B cell (primary cell): ENCODE data around the gene ADAMTS2. TPM values are rescaled to one million over a fixed set of nuclear protein-coding genes. Genes with fewer than 3 reads are reported as not detected.

Source experiments
- ATAC-seq: fragments of 200-7000 bp; cut with Tn5 transposase; one replicate; pipeline ENCODE4 v1.10.0; 2021; ENCODE audit warnings: low read depth, mild to moderate bottlenecking, moderate number of reproducible peaks, moderate library complexity
- CTCF ChIA-PET: fragments of 350-600 bp; sonication (Branson Sonifier 250); formaldehyde crosslinking; loops from one replicate; lab custom pipeline; 2021; ENCODE audit warnings: antibody characterized with exemption, inconsistent platforms; lab: Charles Lee
- POLR2A ChIA-PET: fragments of 350-600 bp; sonication (Branson Sonifier 250); formaldehyde crosslinking; loops from one replicate; lab custom pipeline; 2021; ENCODE audit warnings: antibody characterized with exemption; lab: Charles Lee
- DNase-seq: peaks from one replicate; pipeline ENCODE4 v3.0.0; 2013
- H2AFZ ChIP-seq: 2 replicates; pipeline ENCODE4 v1.6.1; 2012; ENCODE audit warnings: mild to moderate bottlenecking, low read depth, low read length; ENCODE audit not compliant: insufficient read depth, poor library complexity, severe bottlenecking
- H3K27ac ChIP-seq, 2 donors: 1 replicate in 1 of 2; 2 replicates in 1 of 2; pipeline ENCODE4 v1.5.1; 2012 to 2013; ENCODE audit warnings: low read length in 2 of 2, mild to moderate bottlenecking in 2 of 2, moderate library complexity in 1 of 2
- H3K27me3 ChIP-seq, 4 experiments: fragments of 200-600 bp in 1 of 4; sonication (generic) in 1 of 4; replicated peaks in 1 of 4; 1 replicate in 2 of 4; 2 replicates in 2 of 4; pipeline versions ENCODE4 v1.6.1 to v1.7.0; 2013 to 2016; ENCODE audit warnings: low read length in 3 of 4, mild to moderate bottlenecking in 2 of 4, mixed read lengths in 1 of 4, moderate library complexity in 1 of 4; ENCODE audit not compliant: insufficient read depth in 4 of 4, control insufficient read depth in 3 of 4; ENCODE audit errors: control extremely low read depth in 1 of 4
- H3K36me3 ChIP-seq, 2 experiments: replicated peaks in 1 of 2; 1 replicate in 1 of 2; 2 replicates in 1 of 2; pipeline versions ENCODE4 v1.6.1 to v1.7.1; 2013; ENCODE audit warnings: low read length in 1 of 2; ENCODE audit not compliant: insufficient read depth in 2 of 2, control insufficient read depth in 1 of 2; ENCODE audit errors: control extremely low read depth in 1 of 2, extremely low read depth in 1 of 2
- H3K4me1 ChIP-seq, 2 donors: fragments of 200-600 bp in 1 of 2; sonication (generic) in 1 of 2; 1 replicate in 1 of 2; 2 replicates in 1 of 2; pipeline versions ENCODE4 v1.5.1 to v1.6.1; 2013 to 2017; ENCODE audit warnings: low read length in 2 of 2; ENCODE audit not compliant: control insufficient read depth in 2 of 2, insufficient read depth in 2 of 2
- H3K4me2 ChIP-seq: replicated peaks from 2 replicates; pipeline ENCODE3; 2012; ENCODE audit warnings: mild to moderate bottlenecking, low read depth, low read length; ENCODE audit not compliant: poor library complexity, severe bottlenecking
- H3K4me3 ChIP-seq, 5 experiments: fragments of 200-600 bp in 1 of 5; sonication (generic) in 1 of 5; 1 replicate in 3 of 5; 2 replicates in 2 of 5; pipeline versions ENCODE4 v1.5.1 to v1.7.0; 2011 to 2016; ENCODE audit warnings: low read length in 4 of 5, mild to moderate bottlenecking in 4 of 5, low read depth in 2 of 5, control low read depth in 1 of 5, moderate library complexity in 1 of 5; ENCODE audit not compliant: insufficient read depth in 1 of 5; ENCODE audit errors: control extremely low read depth in 1 of 5, extremely low read depth in 1 of 5
- H3K79me2 ChIP-seq: fragments of 200-600 bp; sonication (generic); one replicate; pipeline ENCODE4 v1.6.0; 2016; ENCODE audit warnings: low read length; ENCODE audit not compliant: control insufficient read depth, insufficient read depth
- H3K9ac ChIP-seq: fragments of 200-600 bp; sonication (generic); 2 replicates; pipeline ENCODE4 v1.6.1; 2017; ENCODE audit warnings: mild to moderate bottlenecking, low read length, moderate library complexity
- H3K9me3 ChIP-seq, 3 donors: one replicate each; pipeline versions ENCODE4 v1.6.1 to v1.7.1; 2013; ENCODE audit warnings: low read length in 2 of 3; ENCODE audit not compliant: control insufficient read depth in 2 of 3, insufficient read depth in 1 of 3; ENCODE audit errors: control extremely low read depth in 1 of 3
- H4K20me1 ChIP-seq: 2 replicates; pipeline ENCODE4 v1.6.0; 2012; ENCODE audit warnings: mild to moderate bottlenecking, low read length; ENCODE audit not compliant: insufficient read depth, control insufficient read depth, poor library complexity, severe bottlenecking
- H3K27ac Mint-ChIP-seq: one replicate; pipeline ENCODE4 v1.8.0; 2021; ENCODE audit warnings: mixed read lengths
- H3K27me3 Mint-ChIP-seq: one replicate; pipeline ENCODE4 v1.8.0; 2021; ENCODE audit warnings: mixed read lengths
- H3K4me1 Mint-ChIP-seq: one replicate; pipeline ENCODE4 v1.8.0; 2021; ENCODE audit warnings: mixed read lengths
- H3K4me3 Mint-ChIP-seq: one replicate; pipeline ENCODE4 v1.8.0; 2021; ENCODE audit warnings: mixed read lengths
- H3K9me3 Mint-ChIP-seq: one replicate; pipeline ENCODE4 v1.8.0; 2022; ENCODE audit warnings: mixed read lengths; ENCODE audit not compliant: insufficient read depth
- EZH2 ChIP-seq: IDR thresholded peaks from 2 replicates; pipeline ENCODE4 v1.6.1; 2012; ENCODE audit warnings: borderline replicate concordance, low read depth, mild to moderate bottlenecking, moderate library complexity, low read length; ENCODE audit not compliant: insufficient read depth, poor library complexity, severe bottlenecking
- WGBS: methylation state at CpG from one replicate; pipeline ENCODE4 v1.1.5; 2013; ENCODE audit warnings: missing lambda C conversion rate; ENCODE audit not compliant: insufficient coverage; 5-methylcytosine and 5-hydroxymethylcytosine counted together
- intact Hi-C: fragments of 100-400 bp; cut with micrococcal nuclease; formaldehyde crosslinking; loops from one replicate; pipeline ENCODE4 v1.10.0; 2022
- polyA plus RNA-seq: library from polyadenylated mRNA; depleted of rRNA; stranded (reverse); fragments of >200 nt; gene quantifications from 2 replicates; pipeline ENCODE4 v1.2.3, GENCODE V29; 2012
- total RNA-seq, 2 donors: library from RNA; stranded (reverse); fragments of 120-200 nt in 1 of 2; gene quantifications; 1 replicate in 1 of 2; 2 replicates in 1 of 2; pipeline versions ENCODE4 v1.2.3 to v1.2.4, GENCODE V29; 2013 to 2022
- TF ChIP-seq, protein P1 (sequence below): fragments of 200-600 bp; IDR thresholded peaks from one replicate; pipeline ENCODE4 v1.8.0; 2022; ENCODE audit warnings: antibody characterized with exemption, mild to moderate bottlenecking

ADAMTS2 gene
- total and polyA plus RNA-seq, 2 donors (not counting 1 experiment from before 2014, with no cell fraction given), result not detected

- Histone ChIP-seq H4K20me1 (no peaks in the 10 kb centered on the region), H3K9me3 (peaks cover 0 to 60% (median 0%) of the 10 kb centered on the region in 3 donors), H3K36me3 (no peaks in the 10 kb centered on the region), H3K27ac (no peak overlapping the region), H3K4me1 (no peaks in the 10 kb centered on the region), H3K79me2 (no peaks in the 10 kb centered on the region), H3K4me3 (no peak overlapping the region), H2AFZ (no peak overlapping the region), H3K27me3 (no peaks in the 10 kb centered on the region), H3K4me2 (no peak overlapping the region), H3K9ac (no peak overlapping the region)
- Mint-ChIP-seq H3K9me3 (no peaks in the 10 kb centered on the region), H3K4me1 (no peaks in the 10 kb centered on the region), H3K27ac (no peak overlapping the region), H3K4me3 (no peak overlapping the region), H3K27me3 (no peaks in the 10 kb centered on the region)
- intact Hi-C loops, result no loop called here
- CTCF ChIA-PET, result no interaction called here
- TF ChIP-seq, protein P1, sequence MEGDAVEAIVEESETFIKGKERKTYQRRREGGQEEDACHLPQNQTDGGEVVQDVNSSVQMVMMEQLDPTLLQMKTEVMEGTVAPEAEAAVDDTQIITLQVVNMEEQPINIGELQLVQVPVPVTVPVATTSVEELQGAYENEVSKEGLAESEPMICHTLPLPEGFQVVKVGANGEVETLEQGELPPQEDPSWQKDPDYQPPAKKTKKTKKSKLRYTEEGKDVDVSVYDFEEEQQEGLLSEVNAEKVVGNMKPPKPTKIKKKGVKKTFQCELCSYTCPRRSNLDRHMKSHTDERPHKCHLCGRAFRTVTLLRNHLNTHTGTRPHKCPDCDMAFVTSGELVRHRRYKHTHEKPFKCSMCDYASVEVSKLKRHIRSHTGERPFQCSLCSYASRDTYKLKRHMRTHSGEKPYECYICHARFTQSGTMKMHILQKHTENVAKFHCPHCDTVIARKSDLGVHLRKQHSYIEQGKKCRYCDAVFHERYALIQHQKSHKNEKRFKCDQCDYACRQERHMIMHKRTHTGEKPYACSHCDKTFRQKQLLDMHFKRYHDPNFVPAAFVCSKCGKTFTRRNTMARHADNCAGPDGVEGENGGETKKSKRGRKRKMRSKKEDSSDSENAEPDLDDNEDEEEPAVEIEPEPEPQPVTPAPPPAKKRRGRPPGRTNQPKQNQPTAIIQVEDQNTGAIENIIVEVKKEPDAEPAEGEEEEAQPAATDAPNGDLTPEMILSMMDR, result no peak
- no peak for TF ChIP-seq EZH2
- DNase-seq (no peak), ATAC-seq (no peak)
- POLR2A ChIA-PET, result no interaction called here
- 90% methylated on average over 21 of the region's 21 CpGs for WGBS
These were observed 217.9 kb downstream of the ADAMTS2 start for GRCh38 chr5:179127136-179128040.

- no peak overlapping the region for H3K4me2 ChIP-seq
- H3K9ac ChIP-seq, result no peak overlapping the region
- no peaks in the 10 kb centered on the region for H3K27me3 ChIP-seq
- intact Hi-C loops, result no loop called here
- TF ChIP-seq, protein P1, result no peak
- no peak for TF ChIP-seq EZH2
- H3K9me3 ChIP-seq, result peaks cover 0 to 64% (median 0%) of the 10 kb centered on the region in 3 donors
- no peak overlapping the region for H3K27ac ChIP-seq
- POLR2A ChIA-PET, result no interaction called here
- H3K4me3 Mint-ChIP-seq, result no peak overlapping the region
- H4K20me1 ChIP-seq, result no peaks in the 10 kb centered on the region
- CTCF ChIA-PET, result no interaction called here
- no peak overlapping the region for H3K4me3 ChIP-seq
- H3K27me3 Mint-ChIP-seq, result no peaks in the 10 kb centered on the region
- H3K9me3 Mint-ChIP-seq, result no peaks in the 10 kb centered on the region
- no peak overlapping the region for H3K27ac Mint-ChIP-seq
- ATAC-seq, result no peak
- no peaks in the 10 kb centered on the region for H3K79me2 ChIP-seq
- H3K4me1 ChIP-seq, result no peaks in the 10 kb centered on the region
- H3K4me1 Mint-ChIP-seq, result no peaks in the 10 kb centered on the region
- no peaks in the 10 kb centered on the region for H3K36me3 ChIP-seq
- H2AFZ ChIP-seq, result no peak overlapping the region
- no peak for DNase-seq
- 83% methylated on average over 14 of the region's 14 CpGs for WGBS
These were observed 218.7 kb downstream of the ADAMTS2 start for GRCh38 chr5:179126506-179126991.
